Prostate gland (tissue), 2 donors: ENCODE data around the gene ADAMTS17.

Experiments
- CTCF ChIP-seq, 4 experiments: fragments of 200-600 bp in 2 of 4; fragments of 450-650 bp in 2 of 4; sonication (generic) in 2 of 4; IDR thresholded peaks; 1 replicate in 3 of 4; 2 replicates in 1 of 4; pipeline ENCODE4 v1.5.1; 2016 to 2019; ENCODE audit warnings: antibody characterized with exemption in 4 of 4, mild to moderate bottlenecking in 2 of 4, moderate library complexity in 2 of 4
- POLR2A ChIP-seq: fragments of 450-650 bp; IDR thresholded peaks from one replicate; pipeline ENCODE4 v1.6.1; 2016; ENCODE audit warnings: antibody characterized with exemption, mild to moderate bottlenecking
- POLR2AphosphoS5 ChIP-seq: sonication (generic); formaldehyde crosslinking; IDR thresholded peaks from one replicate; pipeline ENCODE4 v1.6.1; 2017; ENCODE audit warnings: antibody characterized with exemption

- no peak for TF ChIP-seq CTCF (IDR thresholded peaks at IDR 0.05)
- no peak for TF ChIP-seq POLR2AphosphoS5
- no peak for TF ChIP-seq POLR2A
These were observed 230.4 kb downstream of the ADAMTS17 start for GRCh38 chr15:100111125-100112060.
